Tongue (tissue), 2 donors: Measurements from ENCODE around the gene KRT2. TPM values are rescaled to one million over a fixed set of nuclear protein-coding genes. Genes with fewer than 3 reads are reported as not detected.

ENCODE experiments used
- DNase-seq: peaks from one replicate; pipeline ENCODE4 v3.0.0-alpha.2; 2015
- total RNA-seq: library from RNA; depleted of rRNA; stranded (reverse); fragments of >200 nt; gene quantifications from one replicate; pipeline ENCODE4 v1.2.3, GENCODE V29; 2014

KRT2 gene
- total RNA-seq, 1 donor from 2014 or later: not detected

- no peak for DNase-seq
These were observed 14.7 kb downstream of the KRT2 start for GRCh38 chr12:52637299-52637698.

- no peak for DNase-seq
These were observed 15.3 kb downstream of the KRT2 start for GRCh38 chr12:52636592-52637258.

GRCh38 chr12:52636189-52636588 lies 15.8 kb downstream of the KRT2 start:
- DNase-seq: no peak

GRCh38 chr12:52634266-52635056 lies 17.6 kb downstream of the KRT2 start:
- DNase-seq: peak; percentile 88

- no peak for DNase-seq
These were observed 18.6 kb downstream of the KRT2 start for GRCh38 chr12:52633383-52633782.

GRCh38 chr12:52632656-52633055 lies 19.4 kb downstream of the KRT2 start:
- peak; percentile 8 for DNase-seq

- no peak for DNase-seq
These were observed 20.1 kb downstream of the KRT2 start for GRCh38 chr12:52631676-52632459.

GRCh38 chr12:52631264-52631663 lies 20.7 kb downstream of the KRT2 start:
- DNase-seq: no peak

- no peak for DNase-seq
These were observed 21.3 kb downstream of the KRT2 start for GRCh38 chr12:52630599-52631200.

- DNase-seq: no peak
These were observed 22.0 kb downstream of the KRT2 start for GRCh38 chr12:52630008-52630500.

GRCh38 chr12:52629281-52630007 lies 22.6 kb downstream of the KRT2 start:
- DNase-seq: no peak

- DNase-seq: no peak
These were observed 23.2 kb downstream of the KRT2 start for GRCh38 chr12:52628841-52629240.

GRCh38 chr12:52628111-52628507 lies 23.9 kb downstream of the KRT2 start:
- DNase-seq: no peak

- no peak for DNase-seq
These were observed 24.5 kb downstream of the KRT2 start for GRCh38 chr12:52627395-52628110.

- DNase-seq: no peak
These were observed 29.7 kb downstream of the KRT2 start for GRCh38 chr12:52622349-52622748.

GRCh38 chr12:52618866-52619265 lies 33.1 kb downstream of the KRT2 start:
- DNase-seq: no peak

GRCh38 chr12:52618216-52618615 lies 33.8 kb downstream of the KRT2 start, which contains the start of gene KRT73:
Gene KRT73, minus strand, starts transcription at chr12:52618559. Its CDS starts 35 bp downstream, at chr12:52618524.
- DNase-seq: no peak

- no peak for DNase-seq
These were observed 34.6 kb downstream of the KRT2 start for GRCh38 chr12:52617403-52617785.

GRCh38 chr12:52616680-52617402 lies 35.2 kb downstream of the KRT2 start:
- DNase-seq: no peak

GRCh38 chr12:52615912-52616311 lies 36.1 kb downstream of the KRT2 start:
- no peak for DNase-seq
